GM19468 (cell line): Measurements from ENCODE around the gene RTKN.
A peak's percentile ranks its signal among the peaks of the same experiment; 100 is the strongest.

Experiments used
- ATAC-seq: cut with Tn5 transposase; IDR thresholded peaks from one replicate; pipeline ENCODE4 v1.9.1; 2021; ENCODE audit warnings: mild to moderate bottlenecking, moderate library complexity, moderate number of reproducible peaks; ENCODE audit not compliant: unreplicated experiment; ENCODE audit errors: extremely low read depth

RTKN gene

GRCh38 chr2:74419345-74419744 lies 22.4 kb downstream of the RTKN start:
- no peak for ATAC-seq

DNA sequence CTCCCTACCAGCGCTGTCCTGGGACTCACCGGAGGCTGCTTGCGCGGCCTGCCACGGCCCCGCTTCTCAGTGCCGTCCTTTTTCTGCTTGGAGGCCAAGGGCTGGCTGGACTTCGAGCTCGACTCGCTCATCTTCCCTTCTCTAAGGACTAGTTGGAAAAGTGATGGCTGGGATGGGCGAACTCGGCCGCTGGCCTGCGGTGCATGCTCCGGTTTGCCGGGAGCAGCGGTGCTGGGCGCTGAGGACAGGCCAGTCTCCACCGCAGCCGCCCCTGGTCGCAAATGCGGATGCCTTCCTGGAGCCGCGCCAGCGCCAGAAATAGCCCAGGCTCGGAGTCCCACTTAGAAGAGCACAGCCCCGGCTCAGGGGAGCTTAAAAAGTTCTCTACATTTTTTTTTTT lies 23.4 kb downstream of the RTKN start:
- no peak for ATAC-seq

DNA sequence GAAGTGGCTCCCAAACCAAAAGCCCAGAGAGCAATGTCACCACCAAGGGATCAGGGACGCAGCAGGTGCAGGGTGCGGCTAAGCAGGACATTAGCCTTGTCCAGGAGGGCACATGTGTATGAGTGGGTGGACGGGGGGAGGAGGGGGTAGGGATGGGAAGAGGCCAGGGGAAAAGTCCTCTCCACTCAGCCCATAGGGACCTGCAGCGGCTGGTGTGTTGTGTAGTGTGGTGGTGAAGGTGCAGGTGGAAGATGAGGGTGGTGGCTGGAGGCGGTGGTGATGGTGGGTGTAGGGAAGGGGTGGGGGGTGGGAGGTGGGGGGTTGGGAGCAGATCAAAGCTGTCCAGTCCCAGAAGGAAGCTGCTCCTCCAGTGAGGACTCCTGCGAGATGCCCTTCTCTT lies 24.0 kb downstream of the RTKN start:
- ATAC-seq = no peak

DNA sequence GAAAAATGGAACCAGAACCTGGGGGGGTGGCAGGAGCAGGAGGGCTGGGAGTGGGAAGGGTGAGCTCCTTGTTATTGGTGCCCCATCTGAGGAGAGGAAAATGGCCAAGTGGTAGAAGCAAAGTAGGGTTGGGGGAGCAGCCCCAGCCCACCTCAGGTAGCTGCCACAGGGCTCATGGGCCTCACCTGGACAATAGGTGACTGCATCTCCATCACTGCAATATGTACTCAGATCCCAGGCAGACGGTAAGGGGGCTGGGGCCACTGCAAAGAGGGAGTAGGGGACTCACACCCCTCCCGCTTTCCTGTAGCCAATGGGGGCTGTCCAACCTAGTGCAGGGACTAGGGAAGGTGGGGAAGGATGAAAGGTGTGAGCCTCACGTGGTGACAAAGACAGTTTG lies 24.5 kb downstream of the RTKN start:
- ATAC-seq = no peak

GRCh38 chr2:74416778-74417177 lies 25.0 kb downstream of the RTKN start:
- ATAC-seq = no peak

DNA sequence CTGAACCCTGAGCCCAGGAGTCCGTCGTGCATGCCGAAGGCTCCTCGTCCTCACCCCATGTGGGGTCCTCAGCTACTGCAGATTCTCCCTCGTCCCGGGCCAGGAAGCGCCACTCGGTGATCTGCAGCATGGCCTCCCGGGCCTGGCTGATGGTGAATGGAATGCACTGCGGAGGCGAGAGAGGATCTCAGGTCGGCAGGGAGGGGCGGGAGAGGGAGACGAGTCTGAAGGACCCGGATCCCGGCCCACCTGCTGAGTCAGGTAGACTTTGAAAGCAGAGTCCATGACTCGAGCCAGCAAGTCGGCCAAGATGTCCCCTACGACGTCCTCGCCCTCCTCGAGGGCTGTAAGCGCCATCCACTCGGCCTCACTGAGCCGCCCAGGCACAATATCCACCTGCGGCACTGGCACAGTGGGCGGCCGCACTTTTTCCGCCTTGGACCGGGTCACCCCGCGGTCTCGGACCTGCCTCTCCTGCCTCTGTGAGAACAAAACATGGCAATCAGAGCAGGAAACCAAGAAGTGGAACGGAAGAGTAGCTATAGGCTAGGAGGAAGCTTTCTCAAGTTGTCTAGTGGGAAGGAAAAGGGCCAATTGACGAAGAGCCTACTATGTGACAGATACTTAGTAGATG lies 25.9 kb downstream of the RTKN start:
- ATAC-seq = no peak

GRCh38 chr2:74414881-74415761 lies 26.6 kb downstream of the RTKN start:
- no peak for ATAC-seq

DNA sequence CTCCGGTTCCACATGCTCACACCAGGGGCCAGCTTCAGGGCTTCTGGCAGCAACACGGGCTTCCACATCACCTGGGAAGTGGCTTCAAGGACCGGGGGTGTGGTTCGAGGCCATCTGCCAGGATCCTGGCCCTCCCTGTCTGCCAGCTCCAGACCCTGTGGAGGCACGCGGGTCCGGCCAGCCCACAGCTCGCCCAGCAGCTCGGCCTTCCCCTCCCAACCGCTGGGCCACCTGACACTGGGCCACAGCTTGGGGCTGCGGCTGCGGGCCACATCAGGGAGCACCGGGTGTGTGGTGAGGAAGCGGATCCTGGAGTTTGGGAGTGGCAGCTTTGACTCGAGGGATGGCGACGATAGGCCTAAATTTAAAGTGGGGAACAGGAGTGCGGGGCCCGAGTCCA lies 27.3 kb downstream of the RTKN start:
- no peak for ATAC-seq

DNA sequence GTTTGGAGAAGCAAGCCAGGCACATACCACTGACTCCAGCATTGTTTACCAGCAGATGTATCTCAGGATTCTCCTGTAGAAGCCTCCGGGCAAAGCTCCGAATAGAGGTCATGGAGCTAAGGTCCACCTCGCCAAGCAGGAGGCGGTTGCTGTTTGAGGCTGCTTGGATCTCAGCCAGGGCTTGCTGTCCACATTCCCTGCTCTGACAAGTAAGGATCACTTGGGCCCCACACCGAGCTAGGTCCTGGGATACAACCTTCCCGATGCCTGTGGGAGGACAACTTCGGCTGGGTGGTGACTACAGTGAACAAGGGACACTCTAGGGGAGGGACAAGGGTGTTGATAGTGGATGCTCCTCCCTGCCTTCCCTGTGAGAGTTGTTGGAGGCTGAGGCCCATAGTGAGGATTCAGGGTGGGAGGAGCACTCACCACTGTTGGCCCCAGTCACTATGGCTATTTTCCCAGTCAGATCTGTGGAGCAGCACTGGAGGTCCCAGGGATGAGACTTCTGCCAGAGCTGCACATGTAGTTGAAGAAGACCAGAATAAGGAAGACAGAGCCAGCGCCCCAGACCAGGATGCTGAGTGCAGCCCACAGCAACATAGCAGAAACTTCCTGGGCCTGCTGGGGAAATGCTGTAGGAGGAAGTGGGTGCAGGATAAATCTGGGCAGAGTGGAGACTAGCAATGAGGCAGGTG lies 28.6 kb downstream of the RTKN start:
- no peak for ATAC-seq

- no peak for ATAC-seq
These were observed 34.1 kb downstream of the RTKN start for GRCh38 chr2:74407682-74408081.

DNA sequence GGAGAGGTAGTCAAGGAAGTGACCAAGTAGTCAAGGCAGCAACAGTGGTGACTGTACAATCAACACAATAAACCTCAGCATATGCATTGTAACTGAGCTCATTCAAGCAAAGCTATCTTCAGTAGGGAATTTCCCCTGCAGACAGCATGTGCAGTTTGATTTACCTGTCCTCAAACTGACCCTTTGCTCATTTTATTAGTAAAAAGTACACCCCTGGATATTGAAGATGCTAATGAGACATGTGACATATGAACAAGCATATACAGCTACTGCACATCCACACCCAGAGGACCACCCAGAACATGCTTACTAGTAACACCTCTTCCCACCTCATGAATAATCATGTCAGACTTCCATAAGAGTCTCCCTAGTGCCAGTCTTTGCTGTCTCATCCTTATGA lies 35.7 kb downstream of the RTKN start:
- ATAC-seq = no peak

- no peak for ATAC-seq
These were observed 39.8 kb downstream of the RTKN start for GRCh38 chr2:74401891-74402290.

DNA sequence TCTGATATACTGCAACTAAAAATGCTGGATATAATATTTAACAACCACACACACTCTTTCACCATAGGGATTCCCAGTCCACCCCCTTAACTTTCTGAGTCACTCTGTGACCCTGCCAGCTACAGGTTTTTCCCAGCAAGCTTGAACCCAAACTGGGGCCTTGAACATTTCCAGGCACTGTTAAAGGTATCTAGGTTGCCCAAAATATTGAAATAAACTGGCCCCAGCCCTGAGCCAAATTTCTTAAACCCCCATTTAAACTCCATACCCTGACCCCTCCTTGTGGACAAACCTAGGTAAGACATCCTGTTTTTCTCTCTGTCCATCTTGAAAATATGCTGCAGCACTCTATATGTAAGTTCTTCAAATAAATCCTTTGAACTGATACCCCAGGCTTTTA lies 42.0 kb downstream of the RTKN start:
- ATAC-seq = no peak

- ATAC-seq = no peak
These were observed 45.6 kb downstream of the RTKN start for GRCh38 chr2:74396149-74396548.

GRCh38 chr2:74393525-74393924 lies 48.2 kb downstream of the RTKN start:
- no peak for ATAC-seq

- ATAC-seq = no peak
These were observed 49.3 kb downstream of the RTKN start for GRCh38 chr2:74392449-74392743.

DNA sequence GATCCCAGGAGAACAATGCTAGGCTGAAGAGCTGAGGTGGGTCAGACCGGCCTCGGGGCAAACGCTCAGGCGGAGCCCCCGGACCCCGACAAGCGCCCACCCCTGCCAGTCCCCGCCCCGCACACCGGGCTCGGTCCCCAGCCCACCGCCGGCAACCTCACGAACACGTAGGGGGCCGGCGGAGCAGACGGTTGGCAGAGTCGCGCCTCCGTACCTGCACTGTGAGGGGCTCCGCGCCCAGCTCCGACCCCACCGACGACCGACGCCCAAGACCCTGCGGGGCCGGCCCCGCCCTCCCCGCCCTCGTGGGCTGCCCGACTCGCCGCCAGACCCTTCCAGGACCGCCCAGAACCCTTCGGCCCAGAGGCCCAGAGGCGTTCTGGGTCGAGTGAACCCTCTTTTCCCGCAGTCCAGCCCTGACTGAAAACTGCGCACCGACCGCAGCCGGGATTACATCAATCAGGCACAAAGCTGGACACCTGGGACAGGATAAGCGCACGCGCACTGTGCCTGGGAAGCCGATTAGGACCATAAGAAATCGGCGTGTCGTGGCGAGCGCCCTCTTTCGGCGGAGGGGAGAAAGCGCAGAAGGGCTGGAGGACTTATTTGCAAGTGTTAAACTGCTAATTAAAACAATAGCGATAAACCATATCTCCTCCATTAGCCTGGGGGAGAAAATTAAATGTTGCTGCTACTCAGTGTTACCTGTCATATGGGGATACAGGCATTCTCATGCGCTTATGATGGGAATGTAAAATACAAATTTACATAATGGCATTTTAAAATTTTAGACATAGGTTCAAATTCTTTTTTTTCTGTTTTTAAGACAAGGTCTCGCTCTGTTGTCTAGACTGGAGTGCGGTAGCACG lies 49.9 kb downstream of the RTKN start:
- ATAC-seq = peak; percentile 36

- no peak for ATAC-seq
These were observed 50.5 kb downstream of the RTKN start for GRCh38 chr2:74391209-74391579.

DNA sequence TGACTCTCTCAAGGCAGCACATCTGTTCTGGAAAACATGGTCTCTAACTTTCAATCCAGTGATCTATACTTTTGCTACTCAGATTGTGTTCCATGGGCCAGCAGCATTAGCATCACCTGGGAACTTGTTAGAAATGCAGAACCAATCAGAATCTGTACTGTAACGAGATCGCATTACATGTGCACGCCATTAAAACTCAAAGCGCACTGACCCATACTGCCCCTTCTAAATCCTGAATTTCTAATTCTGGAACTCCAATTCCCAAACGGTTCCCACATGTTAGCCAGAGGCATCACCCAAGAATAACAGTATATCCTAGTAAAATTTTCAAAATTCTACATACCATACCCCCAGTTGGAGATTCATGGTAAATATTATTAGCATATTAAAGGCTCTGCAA lies 51.1 kb downstream of the RTKN start:
- no peak for ATAC-seq

DNA sequence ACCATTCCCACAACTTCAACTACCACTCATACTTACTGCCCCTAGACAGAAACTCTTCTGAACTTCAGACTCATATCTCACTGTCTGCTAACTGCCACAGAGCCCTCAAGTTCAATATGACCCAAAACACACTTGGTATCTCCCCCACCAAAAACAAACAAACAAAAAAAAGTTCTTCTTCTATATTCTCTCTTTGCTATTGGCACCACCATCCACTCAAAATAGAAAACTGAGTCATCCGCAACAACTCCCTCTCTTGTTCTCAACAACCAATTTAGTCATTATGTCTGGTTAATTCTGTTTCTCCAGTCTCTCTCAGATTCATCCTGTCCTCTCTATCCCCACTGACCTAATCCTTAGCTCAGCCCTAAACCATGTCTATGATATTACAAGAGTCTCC lies 54.4 kb downstream of the RTKN start:
- no peak for ATAC-seq

GRCh38 chr2:74385396-74385795 lies 56.3 kb downstream of the RTKN start:
- ATAC-seq = no peak
